ENCODE measurements around the gene WRNIP1. TPM values are rescaled to one million over a fixed set of nuclear protein-coding genes. Genes with fewer than 3 reads are reported as not detected.
A peak's percentile ranks its signal among the peaks of the same experiment; 100 is the strongest.

The WRNIP1 gene
- total RNA-seq, 2 donors from 2014 or later = 49.9 to 53.7 TPM

DNA sequence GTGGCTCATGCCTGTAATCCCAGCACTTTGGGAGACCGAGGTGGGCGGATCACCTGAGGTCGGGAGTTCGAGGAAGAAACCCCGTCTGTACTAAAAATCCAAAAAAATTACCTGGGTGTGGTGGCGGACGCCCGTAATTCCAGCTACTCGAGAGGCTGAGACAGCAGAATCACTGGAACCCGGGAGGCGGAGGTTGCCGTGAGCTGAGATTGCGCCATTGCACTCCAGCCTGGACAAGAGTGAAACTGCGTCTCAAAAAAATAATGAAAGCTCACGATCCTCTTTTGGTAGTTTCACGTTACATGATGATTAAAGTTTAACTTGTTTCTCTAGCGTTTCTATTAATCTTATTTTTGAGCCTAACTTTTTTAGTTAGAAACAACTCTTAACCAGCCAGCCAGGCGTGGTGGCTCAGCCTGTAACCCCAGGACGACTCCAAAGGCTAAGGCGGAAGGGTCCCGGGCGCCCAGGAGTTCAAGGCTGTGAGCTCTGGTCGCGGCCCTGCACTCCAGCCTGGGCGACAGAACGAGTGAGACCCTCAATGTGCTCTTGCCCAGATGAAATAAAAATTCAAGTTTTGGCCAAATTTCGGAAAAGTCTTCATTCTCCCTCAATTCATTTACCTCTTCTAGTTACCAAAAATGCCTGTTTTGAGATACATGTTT, 1.2 kb upstream of the WRNIP1 start:
- TF ChIP-seq, protein P1, sequence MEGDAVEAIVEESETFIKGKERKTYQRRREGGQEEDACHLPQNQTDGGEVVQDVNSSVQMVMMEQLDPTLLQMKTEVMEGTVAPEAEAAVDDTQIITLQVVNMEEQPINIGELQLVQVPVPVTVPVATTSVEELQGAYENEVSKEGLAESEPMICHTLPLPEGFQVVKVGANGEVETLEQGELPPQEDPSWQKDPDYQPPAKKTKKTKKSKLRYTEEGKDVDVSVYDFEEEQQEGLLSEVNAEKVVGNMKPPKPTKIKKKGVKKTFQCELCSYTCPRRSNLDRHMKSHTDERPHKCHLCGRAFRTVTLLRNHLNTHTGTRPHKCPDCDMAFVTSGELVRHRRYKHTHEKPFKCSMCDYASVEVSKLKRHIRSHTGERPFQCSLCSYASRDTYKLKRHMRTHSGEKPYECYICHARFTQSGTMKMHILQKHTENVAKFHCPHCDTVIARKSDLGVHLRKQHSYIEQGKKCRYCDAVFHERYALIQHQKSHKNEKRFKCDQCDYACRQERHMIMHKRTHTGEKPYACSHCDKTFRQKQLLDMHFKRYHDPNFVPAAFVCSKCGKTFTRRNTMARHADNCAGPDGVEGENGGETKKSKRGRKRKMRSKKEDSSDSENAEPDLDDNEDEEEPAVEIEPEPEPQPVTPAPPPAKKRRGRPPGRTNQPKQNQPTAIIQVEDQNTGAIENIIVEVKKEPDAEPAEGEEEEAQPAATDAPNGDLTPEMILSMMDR (IDR thresholded peaks at IDR 0.05) = no peak
- intact Hi-C loops (cut with DNase I) = no loop called here
- Histone ChIP-seq H3K4me3 (no peak overlapping the region), H3K9me3 (no peaks in the 10 kb centered on the region), H3K36me3 (no peaks in the 10 kb centered on the region), H3K27ac (peak overlapping the region; percentile 87), H3K4me1 (peaks cover 13% of the 10 kb centered on the region), H3K27me3 (no peaks in the 10 kb centered on the region), H3K9ac (ENCODE audit: low read depth in 2 of 2, low read length in 2 of 2) (peak overlapping the region in 1 of 2 donors; percentile 58)
- DNase-seq = no peak

DNA sequence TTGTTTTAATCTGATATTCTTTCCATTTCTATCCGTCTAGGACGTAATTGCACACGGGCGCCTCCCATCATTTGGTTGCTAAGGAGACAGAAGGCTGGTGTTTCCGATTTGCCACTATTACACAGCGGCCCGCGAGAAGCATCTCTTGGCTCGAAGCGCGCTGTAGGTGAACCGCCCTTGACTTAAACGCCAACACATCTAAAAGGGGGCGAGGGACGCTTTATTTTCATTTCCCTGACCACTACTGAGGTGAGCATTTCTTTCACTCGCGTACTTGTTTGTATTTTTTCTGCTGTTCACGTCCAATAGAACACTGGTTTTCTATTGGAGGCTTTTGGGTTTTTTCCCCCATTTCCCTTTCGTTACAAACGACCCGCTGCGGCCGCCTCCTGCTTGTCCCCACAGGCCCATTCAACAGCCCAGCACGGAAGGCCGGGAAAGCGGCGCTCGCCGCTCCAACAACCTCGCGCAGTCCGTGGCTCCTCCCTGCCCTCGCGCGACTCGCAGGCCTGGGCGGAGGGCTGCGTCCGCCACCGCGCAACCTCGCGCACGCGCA, 505 bp upstream of the WRNIP1 start:
- intact Hi-C loops (cut with DNase I) = no loop called here
- Histone ChIP-seq H3K27ac (peak overlapping the region; percentile 87), H3K4me3 (peak overlapping the region; percentile 47), H3K4me1 (peaks cover 13% of the 10 kb centered on the region), H3K36me3 (no peaks in the 10 kb centered on the region), H3K27me3 (no peaks in the 10 kb centered on the region), H3K9ac (ENCODE audit: low read depth in 2 of 2, low read length in 2 of 2) (peak overlapping the region; percentile 58 to 64), H3K9me3 (no peaks in the 10 kb centered on the region)
- peak; percentile 78 for DNase-seq
- TF ChIP-seq, protein P1 (IDR thresholded peaks at IDR 0.05) = no peak

DNA sequence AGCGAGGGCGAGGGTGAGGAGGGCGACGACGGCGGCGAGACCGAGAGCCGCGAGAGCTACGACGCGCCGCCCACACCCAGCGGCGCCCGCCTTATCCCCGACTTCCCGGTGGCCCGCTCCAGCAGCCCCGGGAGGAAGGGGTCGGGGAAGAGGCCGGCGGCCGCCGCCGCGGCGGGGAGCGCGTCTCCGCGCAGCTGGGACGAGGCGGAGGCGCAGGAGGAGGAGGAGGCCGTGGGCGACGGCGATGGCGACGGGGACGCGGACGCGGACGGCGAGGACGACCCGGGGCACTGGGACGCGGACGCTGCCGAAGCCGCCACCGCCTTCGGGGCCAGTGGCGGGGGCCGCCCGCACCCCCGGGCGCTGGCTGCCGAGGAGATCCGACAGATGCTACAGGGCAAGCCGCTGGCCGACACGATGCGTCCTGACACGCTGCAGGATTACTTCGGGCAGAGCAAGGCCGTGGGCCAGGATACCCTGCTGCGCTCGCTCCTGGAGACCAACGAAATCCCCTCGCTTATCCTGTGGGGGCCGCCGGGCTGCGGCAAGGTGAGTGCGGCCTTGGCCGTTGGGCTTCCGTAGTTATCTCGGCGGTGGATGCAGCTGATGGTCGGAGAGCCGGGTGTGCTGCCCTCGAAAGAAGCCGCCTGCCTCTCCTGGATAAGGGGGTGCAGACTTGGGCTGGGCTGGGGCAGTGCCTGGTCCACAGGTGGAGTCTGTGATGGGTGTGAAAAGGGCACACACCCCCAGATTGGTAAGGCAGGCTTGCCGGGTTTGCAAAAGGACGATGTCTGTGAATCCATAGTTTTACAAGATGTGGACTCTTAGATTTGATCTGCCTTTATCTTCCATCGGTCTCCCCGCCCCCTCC, 938 bp downstream of the WRNIP1 start:
- intact Hi-C loops (cut with DNase I) = no loop called here
- H3K27ac ChIP-seq = peak overlapping the region; percentile 99
- H3K9ac ChIP-seq (ENCODE audit: low read depth in 2 of 2, low read length in 2 of 2) = peak overlapping the region; percentile 86 to 95
- H3K4me3 ChIP-seq = peak overlapping the region; percentile 78
- peaks cover 17% of the 10 kb centered on the region for H3K4me1 ChIP-seq
- no peaks in the 10 kb centered on the region for H3K9me3 ChIP-seq
- H3K36me3 ChIP-seq = no peaks in the 10 kb centered on the region
- no peaks in the 10 kb centered on the region for H3K27me3 ChIP-seq
- TF ChIP-seq, protein P1 (IDR thresholded peaks at IDR 0.05) = no peak
- DNase-seq = peak; percentile 58

DNA sequence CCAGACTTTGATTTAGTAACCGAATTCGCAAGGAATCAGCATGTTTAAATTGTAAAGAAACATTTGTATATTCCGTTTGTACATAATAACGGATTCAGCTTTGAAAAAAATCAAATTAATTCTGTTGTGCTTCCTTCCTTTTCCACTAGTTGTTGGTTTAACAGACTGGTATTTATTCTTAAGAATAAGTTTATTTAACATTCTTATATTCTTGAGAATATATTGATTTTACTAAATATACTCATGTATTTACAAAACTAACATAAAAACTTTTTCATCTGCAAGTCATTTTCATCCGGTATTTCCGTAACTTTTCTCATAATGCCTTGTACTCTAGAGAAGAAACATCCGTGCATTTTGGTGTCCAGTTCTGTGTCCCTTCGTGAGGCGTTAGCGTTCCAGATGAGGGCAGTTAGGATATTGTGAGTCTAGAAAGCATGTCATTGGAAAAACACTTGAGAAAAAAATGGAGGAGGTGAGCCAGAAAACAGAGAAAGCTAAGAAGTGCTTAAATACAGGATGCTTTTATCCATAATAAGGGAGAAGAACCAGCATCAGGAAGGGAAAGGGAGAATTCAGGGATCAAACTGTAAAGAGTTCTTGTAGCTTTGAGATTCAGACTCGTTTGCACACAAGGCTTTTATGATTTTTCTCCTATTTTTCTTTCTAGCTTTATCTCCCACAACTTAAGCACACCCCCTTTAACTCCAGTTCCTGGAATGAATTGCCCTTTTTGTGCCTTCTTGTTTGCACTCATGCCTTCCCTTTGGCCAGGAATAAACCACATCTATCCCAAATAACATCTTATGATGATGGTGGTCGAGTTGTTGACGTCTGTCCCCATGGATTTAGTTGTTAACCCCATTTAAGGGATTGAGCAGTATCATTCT, 1.8 kb downstream of the WRNIP1 start:
- H3K27ac ChIP-seq = no peak overlapping the region

More for the DNA sequence above, 1.8 kb downstream of the WRNIP1 start:
- H3K4me3 ChIP-seq = peak overlapping the region; percentile 78
- DNase-seq = no peak
- peak overlapping the region in 1 of 2 donors; percentile 86 for H3K9ac ChIP-seq (ENCODE audit: low read depth in 2 of 2, low read length in 2 of 2)
- intact Hi-C loops (cut with DNase I) = no loop called here
- H3K27me3 ChIP-seq = no peaks in the 10 kb centered on the region
- H3K36me3 ChIP-seq = no peaks in the 10 kb centered on the region
- TF ChIP-seq, protein P1 (IDR thresholded peaks at IDR 0.05) = no peak
- peaks cover 17% of the 10 kb centered on the region for H3K4me1 ChIP-seq
- no peaks in the 10 kb centered on the region for H3K9me3 ChIP-seq
